H1 (cell line): ENCODE measurements around the gene PTRH1. TPM values are rescaled to one million over a fixed set of nuclear protein-coding genes. Genes with fewer than 3 reads are reported as not detected.

Source experiments
- ATF2 ChIP-seq: IDR thresholded peaks from 2 replicates; pipeline ENCODE4 v1.6.1; 2012; ENCODE audit warnings: low read length, inconsistent platforms
- polyA plus RNA-seq, 7 experiments: library from polyadenylated mRNA; depleted of rRNA in 3 of 7; stranded (reverse) in 5 of 7; unstranded in 2 of 7; fragments of >200 nt in 5 of 7; fragments of 200-250 nt in 2 of 7; gene quantifications; 1 replicate in 5 of 7; 2 replicates in 1 of 7; 4 replicates in 1 of 7; pipeline versions ENCODE4 v1.2.1 to v1.2.3, GENCODE V29; 2011 to 2013; ENCODE audit warnings: missing spikeins in 2 of 7, mixed read lengths in 2 of 7
- total RNA-seq: library from RNA; stranded (reverse); fragmentation: NEBNext Ultra II Directional; extraction: Animal tissue kit (Norgen Biotek cat#: 25700); gene quantifications from 2 replicates; pipeline ENCODE4 v1.2.1, GENCODE V29; 2021

PTRH1 gene
- total and polyA plus RNA-seq, 2 of the 8 experiments (the other 6 are each of a cell fraction or from before 2014, with no cell fraction given) = 11.1 to 19.8 TPM

GRCh38 chr9:127682351-127683136 lies 32.9 kb downstream of the PTRH1 start (continued):
- TF ChIP-seq ATF2 = no peak
